NB4 (cell line): ENCODE data around the gene CHKA.

Source experiments
- DNase-seq: peaks from one replicate; pipeline ENCODE4 v3.0.0; 2010; ENCODE audit warnings: low read depth
- H3K4me3 ChIP-seq: one replicate; pipeline ENCODE4 v1.5.1; 2011; ENCODE audit warnings: mild to moderate bottlenecking, low read depth, low read length, moderate library complexity
- MYC ChIP-seq: IDR thresholded peaks from 2 replicates; pipeline ENCODE4 v1.6.1; 2011; ENCODE audit warnings: low read depth, low read length
- POLR2A ChIP-seq: IDR thresholded peaks from 2 replicates; pipeline ENCODE4 v1.6.1; 2011; ENCODE audit warnings: mild to moderate bottlenecking; ENCODE audit not compliant: insufficient read length; ENCODE audit errors: extremely low read depth
- TF ChIP-seq, protein P1 (sequence below): IDR thresholded peaks from one replicate; pipeline ENCODE4 v1.5.1; 2012; ENCODE audit warnings: low read depth, low read length
- TF ChIP-seq, protein P2 (sequence below): IDR thresholded peaks from 2 replicates; pipeline ENCODE4 v1.6.1; 2011; ENCODE audit warnings: low read depth, low read length

The CHKA gene

GRCh38 chr11:68020575-68020974, 100.6 kb downstream of the CHKA start:
- TF ChIP-seq, protein P1, sequence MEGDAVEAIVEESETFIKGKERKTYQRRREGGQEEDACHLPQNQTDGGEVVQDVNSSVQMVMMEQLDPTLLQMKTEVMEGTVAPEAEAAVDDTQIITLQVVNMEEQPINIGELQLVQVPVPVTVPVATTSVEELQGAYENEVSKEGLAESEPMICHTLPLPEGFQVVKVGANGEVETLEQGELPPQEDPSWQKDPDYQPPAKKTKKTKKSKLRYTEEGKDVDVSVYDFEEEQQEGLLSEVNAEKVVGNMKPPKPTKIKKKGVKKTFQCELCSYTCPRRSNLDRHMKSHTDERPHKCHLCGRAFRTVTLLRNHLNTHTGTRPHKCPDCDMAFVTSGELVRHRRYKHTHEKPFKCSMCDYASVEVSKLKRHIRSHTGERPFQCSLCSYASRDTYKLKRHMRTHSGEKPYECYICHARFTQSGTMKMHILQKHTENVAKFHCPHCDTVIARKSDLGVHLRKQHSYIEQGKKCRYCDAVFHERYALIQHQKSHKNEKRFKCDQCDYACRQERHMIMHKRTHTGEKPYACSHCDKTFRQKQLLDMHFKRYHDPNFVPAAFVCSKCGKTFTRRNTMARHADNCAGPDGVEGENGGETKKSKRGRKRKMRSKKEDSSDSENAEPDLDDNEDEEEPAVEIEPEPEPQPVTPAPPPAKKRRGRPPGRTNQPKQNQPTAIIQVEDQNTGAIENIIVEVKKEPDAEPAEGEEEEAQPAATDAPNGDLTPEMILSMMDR = peak; percentile 28
- TF ChIP-seq, protein P2, sequence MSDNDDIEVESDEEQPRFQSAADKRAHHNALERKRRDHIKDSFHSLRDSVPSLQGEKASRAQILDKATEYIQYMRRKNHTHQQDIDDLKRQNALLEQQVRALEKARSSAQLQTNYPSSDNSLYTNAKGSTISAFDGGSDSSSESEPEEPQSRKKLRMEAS = no peak

GRCh38 chr11:68019486-68019885, 101.7 kb downstream of the CHKA start:
- TF ChIP-seq POLR2A = no peak
- TF ChIP-seq, protein P2 = no peak
- no peak for TF ChIP-seq MYC
- TF ChIP-seq, protein P1 = no peak
- H3K4me3 ChIP-seq = no peak overlapping the region
- no peak for DNase-seq

More at GRCh38 chr11:68020575-68020974, 100.6 kb downstream of the CHKA start:
- peak; percentile 63 for DNase-seq
- no peak overlapping the region for H3K4me3 ChIP-seq

GRCh38 chr11:68018730-68019190, 102.4 kb downstream of the CHKA start:
- no peak for DNase-seq
- no peak overlapping the region for H3K4me3 ChIP-seq
- TF ChIP-seq POLR2A (no peak), MYC (no peak)
- TF ChIP-seq, protein P1 = no peak
- TF ChIP-seq, protein P2 = no peak

- TF ChIP-seq POLR2A = no peak
- no peak for TF ChIP-seq MYC
- no peak overlapping the region for H3K4me3 ChIP-seq
- DNase-seq = no peak
Measured at GRCh38 chr11:68017980-68018729, 103.0 kb downstream of the CHKA start.

DNA sequence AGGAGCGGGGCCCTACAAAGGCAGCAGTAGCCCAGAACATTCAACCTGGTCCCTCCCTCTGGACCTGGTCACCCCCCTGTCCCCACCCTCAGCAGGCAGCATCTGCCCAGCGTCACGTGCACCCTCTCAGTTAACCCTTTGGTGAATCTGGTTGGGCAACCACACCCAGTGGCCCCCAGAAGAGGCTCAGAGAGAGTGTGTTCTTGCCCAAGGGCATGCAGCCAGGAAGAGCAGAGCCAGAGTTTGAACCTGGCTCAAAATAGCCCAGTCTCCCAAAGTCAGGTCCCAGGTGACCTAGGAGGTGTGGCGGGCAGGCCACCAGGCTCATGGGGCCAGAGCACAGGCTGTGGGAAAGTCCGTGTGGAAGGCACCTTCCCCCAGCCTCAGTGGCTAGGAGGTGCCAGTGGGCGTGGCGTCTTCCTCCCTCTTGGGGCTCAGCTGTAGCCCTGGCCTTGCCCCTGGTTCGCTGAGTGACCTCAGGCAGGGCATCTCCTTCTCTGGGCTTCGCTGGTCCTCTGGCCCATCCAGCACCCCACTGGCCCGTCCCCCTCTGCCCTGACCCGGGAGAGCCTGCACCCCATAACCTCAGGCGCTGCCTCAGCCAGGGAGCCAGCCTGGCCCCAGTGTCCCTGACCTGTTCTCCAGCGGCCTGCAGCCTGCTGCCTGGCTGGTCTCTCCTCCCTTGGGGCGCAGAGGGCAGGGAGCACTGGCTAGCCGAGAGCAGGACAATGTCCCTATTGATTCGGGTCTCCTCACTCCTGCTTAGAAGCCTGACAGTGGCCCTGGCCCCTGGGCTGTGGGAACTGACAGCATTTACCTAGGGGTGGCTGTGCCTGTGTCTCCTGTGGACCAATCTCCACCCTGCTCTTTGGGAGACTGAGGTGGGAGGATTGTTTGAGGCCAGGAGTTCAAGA, 104.0 kb downstream of the CHKA start:
- no peak for DNase-seq
- TF ChIP-seq MYC = no peak
- TF ChIP-seq, protein P2 = peak; percentile 63; the same call in 1 of the 2 replicates
- TF ChIP-seq, protein P1 = no peak
- TF ChIP-seq POLR2A = no peak
- H3K4me3 ChIP-seq = no peak overlapping the region

DNA sequence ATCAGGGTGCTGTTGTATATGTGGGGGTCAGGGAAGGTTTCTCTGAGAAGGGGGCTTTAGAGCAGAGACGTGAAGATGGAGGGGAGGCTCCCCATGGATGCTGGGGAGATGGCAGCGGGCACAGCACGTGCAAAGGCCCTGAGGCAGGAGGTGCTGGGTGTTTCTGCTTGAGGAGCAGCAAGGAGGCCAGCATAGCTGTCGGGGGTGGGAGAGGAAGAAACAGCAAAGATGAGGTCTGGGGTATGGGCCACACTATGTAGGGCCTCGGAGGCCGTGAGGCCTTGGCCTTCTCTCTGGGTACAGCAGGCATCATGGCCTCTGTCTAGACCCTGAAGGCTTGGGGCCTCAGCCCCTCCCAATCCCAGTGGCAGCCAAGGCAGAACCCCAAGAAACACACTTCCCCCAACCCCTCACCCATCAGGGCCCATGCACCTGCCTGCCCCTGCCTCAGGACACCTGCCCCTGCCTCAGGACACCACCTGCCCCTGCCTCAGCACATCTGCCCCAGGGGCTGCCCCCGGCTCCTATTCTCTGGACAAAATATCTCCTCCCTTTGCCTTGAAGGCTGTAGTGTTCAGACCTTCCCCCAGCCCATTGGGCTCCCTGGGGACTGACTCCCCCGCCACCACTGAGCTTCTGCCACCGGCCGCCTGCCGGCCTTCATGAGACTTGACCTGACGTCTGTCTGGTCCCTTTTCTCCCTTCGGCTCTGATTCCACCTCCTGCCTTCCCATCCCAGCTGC, 104.9 kb downstream of the CHKA start:
- peak; percentile 90 for DNase-seq
- no peak overlapping the region for H3K4me3 ChIP-seq
- TF ChIP-seq POLR2A (no peak), MYC (peak; percentile 32; the same call in 1 of the 2 replicates)
- TF ChIP-seq, protein P1 = peak; percentile 13
